Activated CD4-positive, alpha-beta T cell treated with anti-CD3 and anti-CD28 coated beads, Interleukin-2, amount 50 U/mL, for 4 hours (primary cell): ENCODE data around the gene PHLDB1.
A peak's percentile ranks its signal among the peaks of the same experiment; 100 is the strongest.

Source experiments
- DNase-seq, 2 experiments: peaks; one replicate each; pipeline ENCODE4 v3.0.0-alpha.2; 2020

The PHLDB1 gene

GRCh38 chr11:118643142-118643994 is 36.0 kb downstream of the PHLDB1 start:
- no peak for DNase-seq

GRCh38 chr11:118643995-118644345 is 36.6 kb downstream of the PHLDB1 start:
- no peak for DNase-seq

- DNase-seq: no peak
Measured at GRCh38 chr11:118644496-118644895, 37.1 kb downstream of the PHLDB1 start.

GRCh38 chr11:118645066-118645715 is 37.8 kb downstream of the PHLDB1 start:
- no peak for DNase-seq

- DNase-seq: no peak
Measured at GRCh38 chr11:118646393-118646792, 39.0 kb downstream of the PHLDB1 start.

- DNase-seq: no peak
Measured at GRCh38 chr11:118648291-118648690, 40.9 kb downstream of the PHLDB1 start.

- no peak for DNase-seq
Measured at GRCh38 chr11:118649941-118650340, 42.5 kb downstream of the PHLDB1 start.

- no peak for DNase-seq
Measured at GRCh38 chr11:118650366-118650765, 43.0 kb downstream of the PHLDB1 start.

- no peak for DNase-seq
Measured at GRCh38 chr11:118651820-118652219, 44.4 kb downstream of the PHLDB1 start.

GRCh38 chr11:118652681-118653181 is 45.3 kb downstream of the PHLDB1 start:
- DNase-seq: no peak

GRCh38 chr11:118653684-118654390 is 46.4 kb downstream of the PHLDB1 start:
- no peak for DNase-seq

- DNase-seq: no peak
Measured at GRCh38 chr11:118655486-118656190, 48.2 kb downstream of the PHLDB1 start.

GRCh38 chr11:118656563-118657165 is 49.2 kb downstream of the PHLDB1 start:
- no peak for DNase-seq

- no peak for DNase-seq
Measured at GRCh38 chr11:118657238-118657637, 49.8 kb downstream of the PHLDB1 start.

GRCh38 chr11:118657709-118658428 is 50.5 kb downstream of the PHLDB1 start:
- DNase-seq: no peak

- DNase-seq: no peak
Measured at GRCh38 chr11:118658429-118659313, 51.3 kb downstream of the PHLDB1 start.

- peak; percentile 85 to 90 for DNase-seq
Measured at GRCh38 chr11:118659314-118659952, 52.0 kb downstream of the PHLDB1 start.

- DNase-seq: no peak
Measured at GRCh38 chr11:118659953-118660680, 52.7 kb downstream of the PHLDB1 start.

GRCh38 chr11:118660681-118661424 is 53.4 kb downstream of the PHLDB1 start:
- no peak for DNase-seq
